NCI-H774 (cell line): ENCODE data around the gene STON1.
"Not testable (repeated sequence)": the region's sequence is repeated elsewhere in the genome, so short reads cannot be mapped to it uniquely, and the experiment has no call there.

Experiments used
- DNase-seq: peaks from one replicate; lab custom pipeline; 2025; lab: John Stamatoyannopoulos, UW

Gene STON1

GRCh38 chr2:48620604-48621003 is 90.7 kb downstream of the STON1 start:
- DNase-seq: no peak

GRCh38 chr2:48622691-48623090 is 92.7 kb downstream of the STON1 start:
- not testable (repeated sequence) for DNase-seq

GRCh38 chr2:48624696-48625095 is 94.7 kb downstream of the STON1 start:
- no peak for DNase-seq

- DNase-seq: no peak
Measured at GRCh38 chr2:48626047-48626446, 96.1 kb downstream of the STON1 start.

DNA sequence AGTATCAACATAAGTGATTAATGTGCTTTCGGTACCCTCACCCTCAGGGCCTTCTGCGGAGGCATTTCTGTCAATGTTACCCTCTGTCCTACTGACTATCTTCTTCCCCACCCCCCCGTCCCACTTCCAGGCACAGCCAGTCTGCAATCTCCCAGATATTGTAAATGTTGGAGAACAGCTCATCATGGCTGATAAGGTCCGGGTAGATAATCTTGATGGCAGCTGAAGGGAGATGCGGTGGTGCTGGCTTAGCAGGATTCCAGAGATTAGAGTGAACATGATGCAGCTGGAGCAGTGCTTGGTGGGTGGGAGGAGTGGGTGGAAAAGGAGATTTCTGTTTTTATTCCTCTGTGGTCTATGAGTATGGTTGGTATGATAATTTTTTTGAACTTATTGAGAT is 103.2 kb downstream of the STON1 start:
- no peak for DNase-seq

DNA sequence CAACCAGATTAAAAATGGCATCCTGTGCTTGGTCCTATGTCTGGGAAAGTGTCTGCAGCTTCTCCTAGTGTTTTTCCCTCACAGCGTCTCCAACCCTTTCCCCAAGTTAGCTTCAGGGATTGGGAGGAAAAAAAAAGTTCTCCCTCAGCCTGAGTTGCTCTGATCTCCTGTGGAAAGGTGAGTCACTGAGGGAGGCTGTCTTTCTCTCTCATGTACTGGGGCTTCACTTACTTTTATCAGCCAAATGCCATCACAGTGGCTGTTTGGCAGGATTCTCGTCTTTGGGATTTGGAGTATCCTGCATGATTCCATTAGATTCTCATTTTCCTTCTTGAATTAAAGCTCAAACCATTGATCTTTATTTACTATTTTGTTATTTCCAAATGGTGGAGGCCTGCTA is 105.8 kb downstream of the STON1 start:
- no peak for DNase-seq

- DNase-seq: no peak
Measured at GRCh38 chr2:48638261-48638660, 108.3 kb downstream of the STON1 start.
